ENCODE measurements around the gene GP9.

Gene GP9

DNA sequence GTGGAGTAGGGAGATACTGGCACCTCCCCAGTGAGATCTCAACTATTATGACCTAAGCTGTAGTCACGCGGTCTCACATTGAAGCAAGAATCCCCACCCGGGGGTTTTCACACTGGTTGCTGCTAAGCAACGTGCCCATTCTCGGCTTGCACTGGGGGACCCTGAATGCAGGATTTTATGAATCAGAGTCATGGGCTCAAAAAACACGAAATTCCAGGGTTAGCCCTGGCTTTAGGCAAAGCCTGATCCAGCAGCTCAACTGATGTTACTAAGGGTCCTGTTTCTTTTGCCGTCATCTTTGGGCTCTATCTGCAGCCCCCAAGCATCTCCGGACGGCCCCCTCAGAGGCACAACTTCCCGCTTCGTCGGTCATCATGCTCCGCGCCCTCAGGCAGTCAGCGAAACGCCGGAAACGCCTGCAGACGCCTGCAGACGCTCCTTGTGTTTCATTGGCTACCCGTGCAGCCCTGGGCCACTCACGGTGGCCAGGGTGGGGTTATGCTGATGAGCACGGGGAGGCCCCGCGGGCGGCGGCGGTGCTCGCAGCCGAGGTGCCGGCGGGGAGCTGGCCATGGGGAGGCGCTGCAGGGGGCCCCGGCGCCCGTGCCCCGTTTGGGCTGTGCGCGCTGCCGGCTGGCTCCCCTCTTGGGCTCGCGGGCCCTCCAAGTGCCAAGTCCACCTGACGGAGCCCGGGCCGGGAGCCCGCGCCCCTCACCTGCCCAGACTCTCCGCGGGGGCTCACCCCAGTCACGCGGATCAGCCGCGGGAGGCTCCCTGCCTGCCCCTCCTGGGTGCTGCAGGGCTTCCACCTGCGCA lies 33.6 kb upstream of the GP9 start:
- POLR2A ChIA-PET = no interaction called here
- DNase-seq (ENCODE audit: extremely low spot score) = peak; percentile 98
- CTCF ChIA-PET = interaction anchor here (0.8 to 7.6 kb wide), 15 partner anchors 10 to 276 kb away, joined by 3 to 36 read pairs (median 4); no protein-coding TSS in a partner anchor
- TF ChIP-seq, protein P1, sequence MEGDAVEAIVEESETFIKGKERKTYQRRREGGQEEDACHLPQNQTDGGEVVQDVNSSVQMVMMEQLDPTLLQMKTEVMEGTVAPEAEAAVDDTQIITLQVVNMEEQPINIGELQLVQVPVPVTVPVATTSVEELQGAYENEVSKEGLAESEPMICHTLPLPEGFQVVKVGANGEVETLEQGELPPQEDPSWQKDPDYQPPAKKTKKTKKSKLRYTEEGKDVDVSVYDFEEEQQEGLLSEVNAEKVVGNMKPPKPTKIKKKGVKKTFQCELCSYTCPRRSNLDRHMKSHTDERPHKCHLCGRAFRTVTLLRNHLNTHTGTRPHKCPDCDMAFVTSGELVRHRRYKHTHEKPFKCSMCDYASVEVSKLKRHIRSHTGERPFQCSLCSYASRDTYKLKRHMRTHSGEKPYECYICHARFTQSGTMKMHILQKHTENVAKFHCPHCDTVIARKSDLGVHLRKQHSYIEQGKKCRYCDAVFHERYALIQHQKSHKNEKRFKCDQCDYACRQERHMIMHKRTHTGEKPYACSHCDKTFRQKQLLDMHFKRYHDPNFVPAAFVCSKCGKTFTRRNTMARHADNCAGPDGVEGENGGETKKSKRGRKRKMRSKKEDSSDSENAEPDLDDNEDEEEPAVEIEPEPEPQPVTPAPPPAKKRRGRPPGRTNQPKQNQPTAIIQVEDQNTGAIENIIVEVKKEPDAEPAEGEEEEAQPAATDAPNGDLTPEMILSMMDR (IDR thresholded peaks at IDR 0.05; ENCODE audit: control extremely low read depth, extremely low read depth, low read depth, missing control alignments) = peak; percentile 72

DNA sequence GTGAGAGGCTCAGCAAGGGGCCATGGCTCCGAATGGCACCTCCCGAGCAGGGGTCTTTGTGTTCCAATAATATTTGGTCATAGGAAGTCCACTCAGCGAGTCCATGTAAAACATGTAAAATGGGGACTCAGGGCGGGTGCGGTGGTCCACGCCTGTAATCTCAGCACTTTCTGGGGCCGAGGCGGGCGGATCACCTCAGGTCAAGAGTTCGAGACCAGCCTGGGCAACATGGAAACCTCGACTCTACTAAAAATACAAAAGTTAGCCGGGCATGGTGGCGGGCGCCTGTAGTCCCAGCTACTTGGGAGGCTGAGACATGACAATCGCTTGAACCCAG lies 33.1 kb upstream of the GP9 start:
- POLR2A ChIA-PET = no interaction called here
- TF ChIP-seq, protein P1 (IDR thresholded peaks at IDR 0.05; ENCODE audit: control extremely low read depth, extremely low read depth, low read depth, missing control alignments) = no peak
- DNase-seq (ENCODE audit: extremely low spot score) = no peak
- CTCF ChIA-PET = interaction anchor here (0.7 to 7.6 kb wide), 14 partner anchors 9 to 218 kb away, joined by 3 to 36 read pairs (median 4); no protein-coding TSS in a partner anchor

DNA sequence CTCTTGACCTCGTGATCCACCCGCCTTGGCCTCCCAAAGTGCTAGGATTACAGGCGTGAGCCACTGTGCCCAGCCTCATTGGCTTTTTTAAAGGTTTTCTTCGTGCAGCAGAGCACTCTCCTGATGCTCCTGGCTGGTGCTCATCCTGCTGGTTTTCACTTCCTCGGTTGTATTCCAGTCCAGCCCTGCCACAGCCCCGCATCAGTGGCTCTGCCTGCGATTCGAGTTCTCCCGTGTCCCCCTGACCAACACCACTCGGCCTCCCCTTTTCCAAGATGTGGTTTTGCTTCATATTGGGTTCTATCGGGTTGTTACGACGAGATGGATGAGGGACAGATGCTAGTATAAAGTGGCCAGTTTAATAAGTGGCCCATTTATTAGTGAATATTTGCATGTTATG lies 31.7 kb upstream of the GP9 start:
- no peak for DNase-seq (ENCODE audit: extremely low spot score)

DNA sequence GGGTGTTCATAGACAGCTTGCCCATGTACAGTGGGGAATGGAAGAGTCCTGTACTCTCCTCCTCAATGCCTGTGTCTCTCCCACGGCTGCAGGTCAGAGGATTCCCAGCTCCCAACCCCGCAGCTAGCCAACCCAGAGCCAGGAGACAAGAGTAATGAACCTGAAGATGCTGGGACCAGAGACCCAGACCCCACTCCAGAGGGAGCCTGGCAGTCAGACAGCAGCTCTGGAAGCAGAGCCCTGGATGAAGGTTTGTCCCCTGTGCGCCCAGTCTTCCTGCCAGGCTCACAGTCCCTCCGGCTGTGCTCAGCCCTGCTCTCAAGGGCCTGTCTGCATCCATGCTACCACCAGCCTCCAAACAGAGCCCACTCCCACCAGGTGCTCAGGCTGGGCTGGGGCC lies 30.0 kb upstream of the GP9 start:
- TF ChIP-seq, protein P1 (IDR thresholded peaks at IDR 0.05; ENCODE audit: control extremely low read depth, extremely low read depth, low read depth, missing control alignments) = no peak
- no peak for DNase-seq (ENCODE audit: extremely low spot score)
- ChIA-PET POLR2A (no interaction called here), CTCF (interaction anchor here (1.2 to 2.1 kb wide), 3 partner anchors 14 to 60 kb away, joined by 4 to 9 read pairs (median 7); no protein-coding TSS in a partner anchor)

More for the DNA sequence above, 31.7 kb upstream of the GP9 start:
- TF ChIP-seq, protein P1 (IDR thresholded peaks at IDR 0.05; ENCODE audit: control extremely low read depth, extremely low read depth, low read depth, missing control alignments) = no peak
- ChIA-PET CTCF (interaction anchor here (1.5 to 3.5 kb wide), 3 partner anchors 12 to 217 kb away, joined by 7 to 36 read pairs (median 7); no protein-coding TSS in a partner anchor), POLR2A (no interaction called here)

DNA sequence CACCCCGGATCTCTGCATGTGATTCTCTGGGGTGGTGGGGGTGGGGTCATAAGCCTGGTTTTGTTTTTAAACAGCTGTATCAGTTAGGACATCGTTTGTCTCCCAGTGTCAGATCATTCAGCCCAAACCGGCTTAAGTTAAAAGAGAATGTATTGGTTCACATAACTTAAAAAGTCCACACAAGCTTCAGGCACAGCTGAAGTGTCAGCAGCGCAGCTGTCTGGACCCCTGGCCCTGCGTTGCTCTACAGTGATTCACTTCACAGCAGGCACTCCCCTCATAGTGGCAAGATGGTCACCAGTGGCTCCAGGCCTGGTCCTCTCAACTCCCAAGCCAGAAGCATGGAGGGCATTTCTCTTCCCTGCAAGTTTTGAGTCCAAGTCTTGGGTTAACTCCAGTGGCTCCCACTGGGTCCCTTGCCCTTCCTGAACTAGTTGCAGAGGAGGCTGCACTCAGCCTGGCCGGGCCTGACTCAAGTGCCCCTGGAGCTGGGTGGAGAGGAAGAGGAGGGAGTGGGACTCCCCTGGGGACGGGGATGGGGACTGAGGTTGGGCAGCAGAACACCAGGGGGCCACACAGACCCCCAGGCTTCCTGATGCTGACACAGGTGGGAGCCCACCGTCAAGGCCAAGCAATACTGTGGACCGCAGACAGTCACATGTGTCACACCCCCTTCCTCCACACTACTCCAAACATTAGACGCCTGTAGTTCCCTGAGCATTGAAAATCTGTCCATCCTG lies 28.9 kb upstream of the GP9 start:
- ChIA-PET POLR2A (no interaction called here), CTCF (interaction anchor here (0.6 to 2.1 kb wide), 4 partner anchors 22 to 215 kb away, joined by 3 to 9 read pairs (median 5); no protein-coding TSS in a partner anchor)
- TF ChIP-seq, protein P1 (IDR thresholded peaks at IDR 0.05; ENCODE audit: control extremely low read depth, extremely low read depth, low read depth, missing control alignments) = no peak
- no peak for DNase-seq (ENCODE audit: extremely low spot score)

DNA sequence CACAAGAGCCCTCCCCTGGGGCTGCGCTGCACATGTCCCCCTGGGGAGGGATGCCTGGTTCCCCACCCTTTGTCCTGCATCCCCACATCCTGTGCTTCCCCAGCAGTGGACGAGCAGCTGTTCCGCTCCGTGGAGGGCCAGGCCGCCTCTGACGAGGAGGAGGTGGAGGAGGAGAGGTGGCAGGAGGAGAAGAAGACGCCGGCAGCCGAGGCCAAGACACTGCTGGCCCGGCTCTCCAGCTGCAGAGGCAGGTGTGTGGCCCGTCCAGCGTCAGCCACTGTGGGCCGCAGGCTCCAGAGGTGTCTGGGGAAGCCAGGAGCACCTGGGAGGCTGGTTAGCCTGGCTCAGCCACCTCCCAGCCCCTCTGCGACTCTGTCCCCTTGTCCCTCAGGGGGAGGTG lies 27.9 kb upstream of the GP9 start:
- CTCF ChIA-PET = interaction anchor here (1.2 to 3.0 kb wide), 2 partner anchors 21 to 214 kb away, joined by 3 to 12 read pairs; no protein-coding TSS in a partner anchor
- DNase-seq (ENCODE audit: extremely low spot score) = no peak
- POLR2A ChIA-PET = interaction anchor here (0.6 kb wide), 1 partner anchor 19 kb away, joined by 8 read pairs; no protein-coding TSS in a partner anchor
- TF ChIP-seq, protein P1 (IDR thresholded peaks at IDR 0.05; ENCODE audit: control extremely low read depth, extremely low read depth, low read depth, missing control alignments) = no peak
